Heart left ventricle (tissue), 13 donors: Measurements from ENCODE around the gene SH3TC1.

Experiments used
- POLR2A ChIP-seq, 2 donors: fragments of 450-650 bp; IDR thresholded peaks; one replicate each; pipeline ENCODE4 v1.6.1; 2017; ENCODE audit warnings: antibody characterized with exemption in 2 of 2, mild to moderate bottlenecking in 2 of 2, moderate library complexity in 2 of 2
- TF ChIP-seq, protein P1 (sequence below), 12 donors: fragments of 200-600 bp; sonication (generic) in 4 of 12; IDR thresholded peaks; one replicate each; pipeline versions ENCODE4 v1.5.0 to v1.8.0; 2018 to 2022; ENCODE audit warnings: antibody characterized with exemption in 12 of 12, mild to moderate bottlenecking in 5 of 12
- donor health status: ischemic (EF 13 %, LVEDD 7.1; RV severe dilation, severe dysfunction).
- donor health status: DM: no; HTN: yes; CAD: no.
- donor health status: DM: no; HTN: no; CAD: no.
- donor health status: ischemic (EF 25% LVEDD 6.9; RV normal size, moderate dysfunction).
- donor health status: ischemic (EF 25% LVEDD 5.7; RV mildly dilated, moderate dysfunction).
- donor health status: ischemic (EF 35%, LVEDD 5.7; RV mildly dilated, moderate dysfunction).
- donor health status: nonischemic (EF 11% LVEDD 7.7; RV severe dilation, severe dysfunction).
- donor health status: DM: yes; HTN: yes; CAD: no.
- donor health status: PGD.
- donor health status: ischemic (EF 29% LVEDD 5.4; RV normal size, mild dysfunction).
- donor health status: nonischemic (EF 23%, LVEDD 6.1; RV moderate dilation, normal function).

DNA sequence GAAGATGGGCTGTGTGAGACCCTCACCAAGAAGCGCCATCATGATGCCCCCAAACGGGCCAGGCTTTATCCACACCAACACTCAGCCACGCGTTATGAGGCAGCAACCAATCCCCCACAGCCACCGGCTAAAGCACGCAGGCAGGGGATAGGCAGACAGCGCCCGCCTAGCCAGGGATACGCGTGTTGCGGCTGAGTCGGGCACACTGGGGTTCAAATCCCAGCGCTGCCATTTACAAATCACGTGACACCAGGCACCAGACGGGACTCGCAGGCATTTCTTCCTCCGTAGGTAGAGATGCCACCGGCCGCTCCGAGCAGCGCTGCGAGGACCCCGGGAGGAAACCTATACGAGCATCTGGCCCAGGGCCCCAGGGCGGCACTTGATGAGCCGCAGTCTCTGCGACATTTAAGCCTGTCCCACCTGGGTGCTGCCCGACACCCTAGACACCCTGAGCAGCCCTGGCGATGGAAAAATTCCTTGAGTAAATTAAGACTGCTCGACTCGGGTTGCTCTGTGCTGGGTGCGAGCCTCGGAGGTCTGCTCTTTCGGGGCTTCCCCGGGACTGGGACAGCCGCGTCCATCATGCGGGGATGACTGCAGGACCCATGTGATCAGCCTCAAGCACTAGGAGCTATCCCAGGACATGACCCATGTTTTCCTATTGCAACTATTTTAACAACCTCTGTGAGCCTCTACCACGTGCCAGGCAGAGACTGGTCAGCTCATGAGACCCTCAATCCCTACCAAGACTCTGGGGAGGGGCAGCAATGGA, 46.8 kb upstream of the SH3TC1 start:
- TF ChIP-seq, protein P1, sequence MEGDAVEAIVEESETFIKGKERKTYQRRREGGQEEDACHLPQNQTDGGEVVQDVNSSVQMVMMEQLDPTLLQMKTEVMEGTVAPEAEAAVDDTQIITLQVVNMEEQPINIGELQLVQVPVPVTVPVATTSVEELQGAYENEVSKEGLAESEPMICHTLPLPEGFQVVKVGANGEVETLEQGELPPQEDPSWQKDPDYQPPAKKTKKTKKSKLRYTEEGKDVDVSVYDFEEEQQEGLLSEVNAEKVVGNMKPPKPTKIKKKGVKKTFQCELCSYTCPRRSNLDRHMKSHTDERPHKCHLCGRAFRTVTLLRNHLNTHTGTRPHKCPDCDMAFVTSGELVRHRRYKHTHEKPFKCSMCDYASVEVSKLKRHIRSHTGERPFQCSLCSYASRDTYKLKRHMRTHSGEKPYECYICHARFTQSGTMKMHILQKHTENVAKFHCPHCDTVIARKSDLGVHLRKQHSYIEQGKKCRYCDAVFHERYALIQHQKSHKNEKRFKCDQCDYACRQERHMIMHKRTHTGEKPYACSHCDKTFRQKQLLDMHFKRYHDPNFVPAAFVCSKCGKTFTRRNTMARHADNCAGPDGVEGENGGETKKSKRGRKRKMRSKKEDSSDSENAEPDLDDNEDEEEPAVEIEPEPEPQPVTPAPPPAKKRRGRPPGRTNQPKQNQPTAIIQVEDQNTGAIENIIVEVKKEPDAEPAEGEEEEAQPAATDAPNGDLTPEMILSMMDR (IDR thresholded peaks at IDR 0.05), result no peak
- TF ChIP-seq POLR2A (IDR thresholded peaks at IDR 0.05), result no peak
